Measurements from ENCODE around the gene ACOX3.
A peak's percentile ranks its signal among the peaks of the same experiment; 100 is the strongest.
"Not testable (repeated sequence)": the region's sequence is repeated elsewhere in the genome, so short reads cannot be mapped to it uniquely, and the experiment has no call there.

Gene ACOX3

DNA sequence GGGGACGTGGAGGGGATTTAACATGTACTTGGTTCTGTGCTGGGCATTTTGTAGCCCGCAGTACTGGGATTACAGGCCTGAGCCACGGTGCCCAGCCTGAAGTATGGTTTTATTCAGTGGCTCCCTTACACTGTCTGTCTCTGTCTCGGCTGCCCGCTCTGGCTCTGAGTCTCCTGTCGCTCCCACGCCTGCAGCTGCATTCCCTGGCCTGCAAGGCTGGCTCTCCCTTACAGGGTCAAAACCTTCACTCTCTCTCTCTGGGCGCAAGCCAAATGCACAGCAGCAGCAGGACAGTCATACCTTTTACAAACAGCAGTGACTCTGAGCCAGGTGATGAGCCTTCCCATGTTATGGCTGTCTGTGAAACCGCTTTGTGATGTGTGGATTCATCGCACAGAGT lies 98.8 kb downstream of the ACOX3 start:
- TF ChIP-seq, protein P1, sequence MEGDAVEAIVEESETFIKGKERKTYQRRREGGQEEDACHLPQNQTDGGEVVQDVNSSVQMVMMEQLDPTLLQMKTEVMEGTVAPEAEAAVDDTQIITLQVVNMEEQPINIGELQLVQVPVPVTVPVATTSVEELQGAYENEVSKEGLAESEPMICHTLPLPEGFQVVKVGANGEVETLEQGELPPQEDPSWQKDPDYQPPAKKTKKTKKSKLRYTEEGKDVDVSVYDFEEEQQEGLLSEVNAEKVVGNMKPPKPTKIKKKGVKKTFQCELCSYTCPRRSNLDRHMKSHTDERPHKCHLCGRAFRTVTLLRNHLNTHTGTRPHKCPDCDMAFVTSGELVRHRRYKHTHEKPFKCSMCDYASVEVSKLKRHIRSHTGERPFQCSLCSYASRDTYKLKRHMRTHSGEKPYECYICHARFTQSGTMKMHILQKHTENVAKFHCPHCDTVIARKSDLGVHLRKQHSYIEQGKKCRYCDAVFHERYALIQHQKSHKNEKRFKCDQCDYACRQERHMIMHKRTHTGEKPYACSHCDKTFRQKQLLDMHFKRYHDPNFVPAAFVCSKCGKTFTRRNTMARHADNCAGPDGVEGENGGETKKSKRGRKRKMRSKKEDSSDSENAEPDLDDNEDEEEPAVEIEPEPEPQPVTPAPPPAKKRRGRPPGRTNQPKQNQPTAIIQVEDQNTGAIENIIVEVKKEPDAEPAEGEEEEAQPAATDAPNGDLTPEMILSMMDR (IDR thresholded peaks at IDR 0.05; ENCODE audit: insufficient read depth, low read depth, low read length, missing control alignments), result no peak
- DNase-seq (ENCODE audit: low read depth), result no peak
- H3K4me3 ChIP-seq (ENCODE audit: low read length), result no peak overlapping the region

DNA sequence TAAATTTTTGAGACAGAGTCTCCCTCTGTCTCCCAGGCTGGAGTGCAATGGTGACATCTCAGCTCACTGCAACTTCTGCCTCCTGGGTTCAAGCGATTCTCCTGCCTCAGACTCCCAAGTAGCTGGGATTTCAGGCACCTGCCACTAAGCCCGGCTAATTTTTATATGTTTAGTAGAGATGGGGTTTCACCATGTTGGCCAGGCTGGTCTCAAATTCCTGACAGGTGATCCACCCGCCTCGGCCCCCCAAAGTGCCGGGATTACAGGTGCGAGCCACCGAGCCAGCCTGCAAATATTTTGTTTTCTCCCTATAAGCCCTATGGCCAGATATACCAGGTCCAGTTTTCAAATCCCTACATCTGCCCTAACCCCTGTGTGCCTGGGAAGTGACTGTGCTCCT lies 99.2 kb downstream of the ACOX3 start:
- not testable (repeated sequence) for DNase-seq (ENCODE audit: low read depth); H3K4me3 ChIP-seq (ENCODE audit: low read length)

DNA sequence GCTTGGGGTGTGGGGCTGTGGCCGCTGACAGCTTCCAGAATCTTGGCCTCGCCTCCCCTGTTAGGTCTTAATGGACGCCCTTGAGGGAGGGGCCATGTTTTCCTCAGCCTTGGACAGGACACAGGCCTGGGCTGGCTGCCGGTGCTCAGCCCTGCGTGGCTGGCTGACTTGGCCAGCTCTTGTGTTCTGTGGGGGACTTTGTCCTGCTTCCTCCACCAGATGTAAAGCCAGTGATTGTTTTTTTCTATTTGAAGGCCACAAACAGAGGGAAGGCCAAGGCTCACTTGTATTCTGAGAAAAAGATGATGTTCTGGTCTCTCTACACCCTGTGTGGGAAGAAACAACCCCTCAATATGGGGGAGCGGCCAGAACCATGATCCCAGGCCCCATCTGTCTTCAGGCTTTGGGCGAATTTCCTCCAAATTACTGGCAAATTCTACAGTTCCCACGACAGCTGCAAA lies 99.7 kb downstream of the ACOX3 start:
- DNase-seq (ENCODE audit: low read depth), result no peak
- no peak overlapping the region for H3K4me3 ChIP-seq (ENCODE audit: low read length)
- TF ChIP-seq, protein P1 (IDR thresholded peaks at IDR 0.05; ENCODE audit: insufficient read depth, low read depth, low read length, missing control alignments), result no peak

DNA sequence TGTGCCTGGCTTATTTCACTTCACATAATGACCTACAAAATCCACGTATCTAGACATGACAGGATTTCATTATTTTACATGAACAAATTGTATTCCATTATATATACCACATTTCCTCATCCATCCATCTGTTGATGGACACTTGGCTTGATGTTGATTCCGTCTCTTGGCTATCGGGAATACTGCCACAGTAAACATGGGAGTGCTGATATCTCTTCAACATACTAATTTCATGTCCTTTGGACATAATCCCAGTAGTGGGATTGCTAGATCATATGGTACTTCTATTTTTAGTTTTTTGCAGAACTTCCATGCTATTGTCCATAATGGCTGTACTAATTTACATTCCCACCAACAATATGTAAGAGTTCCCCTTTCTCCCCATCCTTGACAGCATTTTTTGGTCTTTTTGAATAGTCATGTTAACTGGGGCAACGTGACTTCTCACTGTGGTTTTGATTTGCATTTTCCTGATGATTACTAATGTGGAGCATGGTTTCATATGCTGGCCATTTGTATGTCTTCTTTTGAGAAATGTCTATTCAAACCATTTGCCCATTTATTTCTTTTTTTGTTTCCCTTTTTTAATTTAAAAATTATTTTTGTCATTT lies 102.1 kb downstream of the ACOX3 start:
- DNase-seq (ENCODE audit: low read depth), result no peak
- no peak overlapping the region for H3K4me3 ChIP-seq (ENCODE audit: low read length)
- TF ChIP-seq, protein P1 (IDR thresholded peaks at IDR 0.05; ENCODE audit: insufficient read depth, low read depth, low read length, missing control alignments), result no peak

DNA sequence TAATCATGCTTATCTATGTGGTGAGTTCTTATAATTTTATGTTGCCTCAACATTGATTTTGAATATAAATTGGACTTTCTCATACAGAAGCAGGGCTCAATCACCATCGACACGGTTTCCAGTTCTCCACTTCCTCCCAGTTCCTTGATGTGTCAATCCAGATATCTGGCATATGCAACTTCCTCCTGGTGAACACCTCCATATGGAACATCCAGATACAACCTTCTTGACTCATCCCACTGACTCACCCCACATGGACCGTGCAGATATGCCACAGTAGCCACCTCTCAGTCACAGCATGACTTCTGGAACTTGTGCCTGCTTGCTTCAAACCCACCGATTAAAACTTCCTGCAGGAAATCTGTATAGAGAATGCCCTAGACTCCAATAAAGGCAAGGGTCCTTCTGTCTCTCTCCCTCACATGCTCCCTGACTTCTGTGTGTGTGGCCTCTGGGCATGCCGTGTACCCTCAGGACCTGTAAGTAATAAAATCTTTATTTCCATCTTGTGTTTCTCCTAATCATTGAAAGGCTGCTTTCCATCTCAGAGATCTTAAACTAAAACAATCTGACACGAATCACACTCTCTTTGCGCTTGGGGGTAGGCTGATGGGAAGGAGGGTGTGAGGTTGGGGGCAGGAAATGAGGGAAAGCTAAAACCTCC lies 104.0 kb downstream of the ACOX3 start:
- no peak overlapping the region for H3K4me3 ChIP-seq (ENCODE audit: low read length)
- TF ChIP-seq, protein P1 (IDR thresholded peaks at IDR 0.05; ENCODE audit: insufficient read depth, low read depth, low read length, missing control alignments), result no peak
- peak; percentile 97 for DNase-seq (ENCODE audit: low read depth)

DNA sequence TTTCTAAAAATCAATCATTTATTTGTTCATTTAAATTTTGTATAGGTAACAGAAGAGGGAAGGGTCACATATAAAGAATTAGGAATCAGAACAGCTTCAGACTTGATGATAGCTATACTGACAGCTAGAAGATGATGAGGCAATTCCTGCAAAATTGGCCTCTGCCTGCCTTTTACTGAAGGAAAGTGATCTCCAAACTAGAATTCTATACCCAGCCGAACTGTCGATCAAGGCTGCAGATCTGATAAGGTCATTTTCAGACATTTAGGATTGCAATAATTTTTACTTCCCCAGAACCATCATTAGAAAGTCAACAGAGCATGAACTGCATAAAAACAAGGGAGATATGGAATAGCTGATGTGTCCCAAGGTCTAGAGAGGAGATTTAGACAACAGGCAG lies 104.7 kb downstream of the ACOX3 start:
- DNase-seq (ENCODE audit: low read depth), result no peak
- H3K4me3 ChIP-seq (ENCODE audit: low read length), result no peak overlapping the region
- TF ChIP-seq, protein P1 (IDR thresholded peaks at IDR 0.05; ENCODE audit: insufficient read depth, low read depth, low read length, missing control alignments), result no peak

DNA sequence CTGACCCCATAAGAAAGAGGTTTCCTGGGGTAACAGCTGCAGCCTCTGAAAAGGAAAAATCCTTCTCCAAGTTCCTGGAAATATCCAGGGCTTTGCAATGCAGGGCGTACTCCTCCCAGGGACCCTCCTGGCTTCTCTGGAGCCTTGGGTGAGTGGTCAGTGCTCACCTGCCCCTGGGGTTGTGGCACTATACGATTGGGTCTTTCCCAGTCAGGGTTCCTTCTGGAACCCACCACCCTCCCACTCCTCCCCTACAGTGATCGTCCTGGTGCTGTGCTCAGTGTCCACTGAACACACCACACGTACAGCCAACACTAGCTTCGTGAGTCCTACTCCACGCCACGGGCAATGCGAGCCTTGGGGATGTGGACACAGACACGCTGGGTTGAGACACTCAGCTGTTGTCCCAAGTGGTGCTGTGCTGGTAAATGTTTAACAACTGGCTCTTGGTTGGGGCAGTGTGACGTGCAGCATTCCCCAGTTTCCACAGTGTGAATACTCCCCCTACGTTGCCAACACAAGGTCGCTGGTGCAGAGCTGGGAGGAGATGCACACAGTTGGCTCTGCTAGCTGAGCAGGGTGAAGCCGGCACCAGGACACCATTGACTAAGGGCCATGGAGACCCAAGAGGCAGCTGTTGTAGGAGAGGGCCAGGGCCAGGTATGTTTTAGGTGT lies 105.6 kb downstream of the ACOX3 start:
- DNase-seq (ENCODE audit: low read depth), result no peak
- H3K4me3 ChIP-seq (ENCODE audit: low read length), result no peak overlapping the region
- TF ChIP-seq, protein P1 (IDR thresholded peaks at IDR 0.05; ENCODE audit: insufficient read depth, low read depth, low read length, missing control alignments), result no peak
